Mucosa of gallbladder (tissue), 1 donor: ENCODE results near the gene NPHP4. TPM values are rescaled to one million over a fixed set of nuclear protein-coding genes. Genes with fewer than 3 reads are reported as not detected.

Source experiments
- DNase-seq: peaks from one replicate; pipeline ENCODE4 v3.0.0-alpha.2; 2020; ENCODE audit warnings: low spot score
- total RNA-seq: library from RNA; stranded (reverse); gene quantifications from one replicate; pipeline ENCODE4 v1.2.1, GENCODE V29; 2021
- donor health status: DM: no; HTN: no; CAD: no.

The NPHP4 gene
- total RNA-seq, 1 donor from 2014 or later = 20.6 TPM

- DNase-seq = no peak
Observed at GRCh38 chr1:5950201-5950895, 41.9 kb downstream of the NPHP4 start.

GRCh38 chr1:5949761-5950100 is 42.5 kb downstream of the NPHP4 start:
- DNase-seq = no peak

GRCh38 chr1:5949085-5949760 is 43.0 kb downstream of the NPHP4 start:
- no peak for DNase-seq

- DNase-seq = no peak
Observed at GRCh38 chr1:5948681-5949005, 43.6 kb downstream of the NPHP4 start.

GRCh38 chr1:5947978-5948680 is 44.1 kb downstream of the NPHP4 start:
- DNase-seq = no peak

- no peak for DNase-seq
Observed at GRCh38 chr1:5947071-5947821, 45.0 kb downstream of the NPHP4 start.

GRCh38 chr1:5945445-5945844 is 46.8 kb downstream of the NPHP4 start:
- DNase-seq = no peak

- no peak for DNase-seq
Observed at GRCh38 chr1:5944843-5945167, 47.4 kb downstream of the NPHP4 start.

- DNase-seq = no peak
Observed at GRCh38 chr1:5944154-5944842, 47.9 kb downstream of the NPHP4 start.

- no peak for DNase-seq
Observed at GRCh38 chr1:5943343-5944124, 48.7 kb downstream of the NPHP4 start.

- no peak for DNase-seq
Observed at GRCh38 chr1:5941671-5942070, 50.6 kb downstream of the NPHP4 start.

GRCh38 chr1:5940723-5941407 is 51.4 kb downstream of the NPHP4 start:
- DNase-seq = no peak

- DNase-seq = no peak
Observed at GRCh38 chr1:5939271-5940170, 52.7 kb downstream of the NPHP4 start.

- no peak for DNase-seq
Observed at GRCh38 chr1:5938101-5938646, 54.1 kb downstream of the NPHP4 start.

GRCh38 chr1:5937373-5937857 is 54.8 kb downstream of the NPHP4 start:
- DNase-seq = no peak

- no peak for DNase-seq
Observed at GRCh38 chr1:5936621-5937372, 55.4 kb downstream of the NPHP4 start.

GRCh38 chr1:5936126-5936525 is 56.1 kb downstream of the NPHP4 start:
- no peak for DNase-seq

GRCh38 chr1:5935026-5935425 is 57.2 kb downstream of the NPHP4 start:
- no peak for DNase-seq
